Breast epithelium (tissue), 3 donors: ENCODE data around the gene M1AP.

Source experiments
- CTCF ChIP-seq, 3 donors: fragments of 450-650 bp; IDR thresholded peaks; one replicate each; pipeline ENCODE4 v1.5.1; 2016 to 2017; ENCODE audit warnings: antibody characterized with exemption in 3 of 3, mild to moderate bottlenecking in 3 of 3, moderate library complexity in 3 of 3
- POLR2A ChIP-seq: fragments of 450-650 bp; IDR thresholded peaks from one replicate; pipeline ENCODE4 v1.6.1; 2016; ENCODE audit warnings: antibody characterized with exemption, mild to moderate bottlenecking, moderate library complexity
- POLR2AphosphoS5 ChIP-seq, 3 donors: sonication (generic); formaldehyde crosslinking; IDR thresholded peaks; one replicate each; pipeline ENCODE4 v1.6.1; 2017; ENCODE audit warnings: antibody characterized with exemption in 3 of 3

GRCh38 chr2:74587664-74588277 is 60.4 kb downstream of the M1AP start:
- TF ChIP-seq CTCF (IDR thresholded peaks at IDR 0.05) (peak in 2 of 3 donors; percentile 63 to 79), POLR2AphosphoS5 (IDR thresholded peaks at IDR 0.05) (no peak), POLR2A (no peak)
